WTC11 (cell line): Measurements from ENCODE around the gene SPRYD3. TPM values are rescaled to one million over a fixed set of nuclear protein-coding genes. Genes with fewer than 3 reads are reported as not detected.

ENCODE experiments used
- ATAC-seq: fragments of 200-7000 bp; cut with Tn5 transposase; 2 replicates; pipeline ENCODE4 v1.10.0; 2021; ENCODE audit warnings: mild to moderate bottlenecking, moderate library complexity
- CTCF ChIA-PET: fragments of 300-600 bp; sonication (Branson Sonifier 250); formaldehyde crosslinking; loops from one replicate; lab custom pipeline; 2021; ENCODE audit warnings: antibody characterized with exemption; lab: Charles Lee
- POLR2A ChIA-PET: fragments of 350-600 bp; sonication (Branson Sonifier 250); formaldehyde crosslinking; loops from one replicate; lab custom pipeline; 2021; ENCODE audit warnings: antibody characterized with exemption; lab: Charles Lee
- DNase-seq: peaks from one replicate; pipeline ENCODE4 v3.0.0; 2021; ENCODE audit warnings: low spot score
- H3K27ac Mint-ChIP-seq: 2 replicates; pipeline ENCODE4 v1.8.0; 2021; ENCODE audit warnings: mixed read lengths
- H3K27me3 Mint-ChIP-seq: 2 replicates; pipeline ENCODE4 v1.8.0; 2021; ENCODE audit warnings: low read depth, mild to moderate bottlenecking, moderate library complexity, mixed read lengths
- H3K36me3 Mint-ChIP-seq: 2 replicates; pipeline ENCODE4 v1.8.0; 2021; ENCODE audit warnings: mixed read lengths
- H3K4me1 Mint-ChIP-seq: 2 replicates; pipeline ENCODE4 v1.8.0; 2022; ENCODE audit warnings: mixed read lengths
- H3K4me3 Mint-ChIP-seq: 2 replicates; pipeline ENCODE4 v1.8.0; 2021; ENCODE audit warnings: mild to moderate bottlenecking, moderate library complexity, mixed read lengths
- H3K9me3 Mint-ChIP-seq: 2 replicates; pipeline ENCODE4 v1.8.0; 2021; ENCODE audit warnings: mixed read lengths
- ARID4B ChIP-seq: sonication (generic); formaldehyde crosslinking; IDR thresholded peaks from 2 replicates; pipeline ENCODE4 v1.8.0; 2023; ENCODE audit warnings: missing genetic modification reagents, mild to moderate bottlenecking, borderline replicate concordance
- E2F4 ChIP-seq: sonication (generic); formaldehyde crosslinking; IDR thresholded peaks from 2 replicates; pipeline ENCODE4 v1.8.1; 2022; ENCODE audit warnings: low read depth, mild to moderate bottlenecking, moderate library complexity, missing genetic modification reagents, borderline replicate concordance
- ETV6 ChIP-seq: sonication (generic); formaldehyde crosslinking; IDR thresholded peaks from 2 replicates; pipeline ENCODE4 v1.8.1; 2022; ENCODE audit warnings: mild to moderate bottlenecking, missing genetic modification reagents
- FOXK1 ChIP-seq: sonication (generic); formaldehyde crosslinking; IDR thresholded peaks from 2 replicates; pipeline ENCODE4 v1.8.0; 2022; ENCODE audit warnings: mild to moderate bottlenecking, moderate library complexity, missing genetic modification reagents
- FOXP1 ChIP-seq: sonication (generic); formaldehyde crosslinking; IDR thresholded peaks from 2 replicates; pipeline ENCODE4 v1.8.0; 2022; ENCODE audit warnings: missing genetic modification reagents, mild to moderate bottlenecking, moderate library complexity, borderline replicate concordance
- SP1 ChIP-seq: sonication (generic); formaldehyde crosslinking; conservative IDR thresholded peaks from 2 replicates; pipeline ENCODE4 v1.8.1; 2022; ENCODE audit warnings: missing genetic modification reagents
- ZNF512 ChIP-seq: sonication (generic); formaldehyde crosslinking; IDR thresholded peaks from 2 replicates; pipeline ENCODE4 v1.8.1; 2022; ENCODE audit warnings: missing genetic modification reagents, borderline replicate concordance
- total RNA-seq: library from RNA; stranded (reverse); gene quantifications from 3 replicates; pipeline ENCODE4 v1.2.3, GENCODE V29; 2021
- TF ChIP-seq, protein P1 (sequence below): fragments of 250-450 bp; sonication (Bioruptor Pico); IDR thresholded peaks from 2 replicates; pipeline ENCODE4 v1.9.0; 2021; ENCODE audit warnings: mild to moderate bottlenecking
- TF ChIP-seq, protein P2 (sequence below): fragments of 200-600 bp; IDR thresholded peaks from 2 replicates; pipeline ENCODE4 v1.8.0; 2022; ENCODE audit warnings: antibody characterized with exemption
- TF ChIP-seq, protein P3 (sequence below): sonication (generic); formaldehyde crosslinking; IDR thresholded peaks from 2 replicates; pipeline ENCODE4 v1.8.1; 2023; ENCODE audit warnings: mild to moderate bottlenecking, missing genetic modification reagents, moderate library complexity
- TF ChIP-seq, protein P4 (sequence below): sonication (generic); formaldehyde crosslinking; IDR thresholded peaks from 2 replicates; pipeline ENCODE4 v1.8.1; 2023; ENCODE audit warnings: mild to moderate bottlenecking, missing genetic modification reagents, moderate library complexity
- TF ChIP-seq, protein P5 (sequence below): sonication (generic); formaldehyde crosslinking; IDR thresholded peaks from 2 replicates; pipeline ENCODE4 v1.8.0; 2022; ENCODE audit warnings: mild to moderate bottlenecking, missing genetic modification reagents

SPRYD3 gene
- total RNA-seq, 1 experiment from 2014 or later, result 11.9 TPM

GRCh38 chr12:53098354-53098981 lies 19.3 kb upstream of the SPRYD3 start (continued):
- no peak for TF ChIP-seq E2F4 (CRISPR knock-in tag)
- no peak for TF ChIP-seq FOXK1
- TF ChIP-seq ZNF512 (CRISPR knock-in tag), result no peak
- TF ChIP-seq, protein P1, sequence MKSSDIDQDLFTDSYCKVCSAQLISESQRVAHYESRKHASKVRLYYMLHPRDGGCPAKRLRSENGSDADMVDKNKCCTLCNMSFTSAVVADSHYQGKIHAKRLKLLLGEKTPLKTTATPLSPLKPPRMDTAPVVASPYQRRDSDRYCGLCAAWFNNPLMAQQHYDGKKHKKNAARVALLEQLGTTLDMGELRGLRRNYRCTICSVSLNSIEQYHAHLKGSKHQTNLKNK (CRISPR knock-in tag), result no peak
- TF ChIP-seq, protein P2, sequence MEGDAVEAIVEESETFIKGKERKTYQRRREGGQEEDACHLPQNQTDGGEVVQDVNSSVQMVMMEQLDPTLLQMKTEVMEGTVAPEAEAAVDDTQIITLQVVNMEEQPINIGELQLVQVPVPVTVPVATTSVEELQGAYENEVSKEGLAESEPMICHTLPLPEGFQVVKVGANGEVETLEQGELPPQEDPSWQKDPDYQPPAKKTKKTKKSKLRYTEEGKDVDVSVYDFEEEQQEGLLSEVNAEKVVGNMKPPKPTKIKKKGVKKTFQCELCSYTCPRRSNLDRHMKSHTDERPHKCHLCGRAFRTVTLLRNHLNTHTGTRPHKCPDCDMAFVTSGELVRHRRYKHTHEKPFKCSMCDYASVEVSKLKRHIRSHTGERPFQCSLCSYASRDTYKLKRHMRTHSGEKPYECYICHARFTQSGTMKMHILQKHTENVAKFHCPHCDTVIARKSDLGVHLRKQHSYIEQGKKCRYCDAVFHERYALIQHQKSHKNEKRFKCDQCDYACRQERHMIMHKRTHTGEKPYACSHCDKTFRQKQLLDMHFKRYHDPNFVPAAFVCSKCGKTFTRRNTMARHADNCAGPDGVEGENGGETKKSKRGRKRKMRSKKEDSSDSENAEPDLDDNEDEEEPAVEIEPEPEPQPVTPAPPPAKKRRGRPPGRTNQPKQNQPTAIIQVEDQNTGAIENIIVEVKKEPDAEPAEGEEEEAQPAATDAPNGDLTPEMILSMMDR, result no peak
- TF ChIP-seq ARID4B (CRISPR knock-in tag), result no peak
- TF ChIP-seq, protein P3, sequence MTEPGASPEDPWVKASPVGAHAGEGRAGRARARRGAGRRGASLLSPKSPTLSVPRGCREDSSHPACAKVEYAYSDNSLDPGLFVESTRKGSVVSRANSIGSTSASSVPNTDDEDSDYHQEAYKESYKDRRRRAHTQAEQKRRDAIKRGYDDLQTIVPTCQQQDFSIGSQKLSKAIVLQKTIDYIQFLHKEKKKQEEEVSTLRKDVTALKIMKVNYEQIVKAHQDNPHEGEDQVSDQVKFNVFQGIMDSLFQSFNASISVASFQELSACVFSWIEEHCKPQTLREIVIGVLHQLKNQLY (CRISPR knock-in tag), result no peak

- peaks cover 62% of the 10 kb centered on the region for H3K27me3 Mint-ChIP-seq
- no peak within 1 kb of the TSS for H3K27ac Mint-ChIP-seq
- TF ChIP-seq, protein P4, sequence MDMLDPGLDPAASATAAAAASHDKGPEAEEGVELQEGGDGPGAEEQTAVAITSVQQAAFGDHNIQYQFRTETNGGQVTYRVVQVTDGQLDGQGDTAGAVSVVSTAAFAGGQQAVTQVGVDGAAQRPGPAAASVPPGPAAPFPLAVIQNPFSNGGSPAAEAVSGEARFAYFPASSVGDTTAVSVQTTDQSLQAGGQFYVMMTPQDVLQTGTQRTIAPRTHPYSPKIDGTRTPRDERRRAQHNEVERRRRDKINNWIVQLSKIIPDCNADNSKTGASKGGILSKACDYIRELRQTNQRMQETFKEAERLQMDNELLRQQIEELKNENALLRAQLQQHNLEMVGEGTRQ (CRISPR knock-in tag), result peak; percentile 56
- TF ChIP-seq SP1 (CRISPR knock-in tag), result 0 out of 2 replicates have a peak, but pooled peaks have one; percentile 41
- peak; percentile 34; the same call in 1 of the 2 replicates for TF ChIP-seq ETV6 (CRISPR knock-in tag)
- 0 out of 2 replicates have a peak, but pooled peaks have one; percentile 24 for TF ChIP-seq FOXP1 (CRISPR knock-in tag)
- TF ChIP-seq, protein P3 (CRISPR knock-in tag), result no peak
- no peak for TF ChIP-seq E2F4 (CRISPR knock-in tag)
- TF ChIP-seq, protein P5, sequence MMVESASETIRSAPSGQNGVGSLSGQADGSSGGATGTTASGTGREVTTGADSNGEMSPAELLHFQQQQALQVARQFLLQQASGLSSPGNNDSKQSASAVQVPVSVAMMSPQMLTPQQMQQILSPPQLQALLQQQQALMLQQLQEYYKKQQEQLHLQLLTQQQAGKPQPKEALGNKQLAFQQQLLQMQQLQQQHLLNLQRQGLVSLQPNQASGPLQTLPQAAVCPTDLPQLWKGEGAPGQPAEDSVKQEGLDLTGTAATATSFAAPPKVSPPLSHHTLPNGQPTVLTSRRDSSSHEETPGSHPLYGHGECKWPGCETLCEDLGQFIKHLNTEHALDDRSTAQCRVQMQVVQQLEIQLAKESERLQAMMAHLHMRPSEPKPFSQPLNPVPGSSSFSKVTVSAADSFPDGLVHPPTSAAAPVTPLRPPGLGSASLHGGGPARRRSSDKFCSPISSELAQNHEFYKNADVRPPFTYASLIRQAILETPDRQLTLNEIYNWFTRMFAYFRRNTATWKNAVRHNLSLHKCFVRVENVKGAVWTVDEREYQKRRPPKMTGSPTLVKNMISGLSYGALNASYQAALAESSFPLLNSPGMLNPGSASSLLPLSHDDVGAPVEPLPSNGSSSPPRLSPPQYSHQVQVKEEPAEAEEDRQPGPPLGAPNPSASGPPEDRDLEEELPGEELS (CRISPR knock-in tag), result 0 out of 2 replicates have a peak, but pooled peaks have one; percentile 42
Measured at GRCh38 chr12:53097564-53098353, 18.6 kb upstream of the SPRYD3 start, which contains the start of gene IGFBP6. Gene IGFBP6, plus strand, starts transcription at chr12:53097667. Its CDS starts 51 bp downstream, at chr12:53097718.

More at GRCh38 chr12:53097564-53098353, 18.6 kb upstream of the SPRYD3 start, which contains the start of gene IGFBP6:
- ATAC-seq (peak; percentile 42), DNase-seq (peak; percentile 65)
- CTCF ChIA-PET, result interaction anchor here (0.7 to 14.6 kb wide), 20 partner anchors 8 to 282 kb away, joined by 3 to 474 read pairs (median 8); partner anchors contain the start of genes AAAS, CSAD, SP1 and SPRYD3
- Mint-ChIP-seq H3K4me3 (peak within 1 kb of the TSS; percentile 90), H3K4me1 (peaks cover 39% of the 10 kb centered on the region), H3K36me3 (no peaks in the 10 kb centered on the region), H3K9me3 (no peaks in the 10 kb centered on the region)
- POLR2A ChIA-PET, result interaction anchor here (0.5 to 1.3 kb wide), 4 partner anchors 19 to 94 kb away, joined by 3 to 6 read pairs (median 4); partner anchors contain the start of gene SPRYD3
